Measurements from ENCODE around the gene TTLL11. TPM values are rescaled to one million over a fixed set of nuclear protein-coding genes. Genes with fewer than 3 reads are reported as not detected.

TTLL11 gene
- total and polyA plus RNA-seq, 2 experiments from 2014 or later = 4.7 to 6.7 TPM

DNA sequence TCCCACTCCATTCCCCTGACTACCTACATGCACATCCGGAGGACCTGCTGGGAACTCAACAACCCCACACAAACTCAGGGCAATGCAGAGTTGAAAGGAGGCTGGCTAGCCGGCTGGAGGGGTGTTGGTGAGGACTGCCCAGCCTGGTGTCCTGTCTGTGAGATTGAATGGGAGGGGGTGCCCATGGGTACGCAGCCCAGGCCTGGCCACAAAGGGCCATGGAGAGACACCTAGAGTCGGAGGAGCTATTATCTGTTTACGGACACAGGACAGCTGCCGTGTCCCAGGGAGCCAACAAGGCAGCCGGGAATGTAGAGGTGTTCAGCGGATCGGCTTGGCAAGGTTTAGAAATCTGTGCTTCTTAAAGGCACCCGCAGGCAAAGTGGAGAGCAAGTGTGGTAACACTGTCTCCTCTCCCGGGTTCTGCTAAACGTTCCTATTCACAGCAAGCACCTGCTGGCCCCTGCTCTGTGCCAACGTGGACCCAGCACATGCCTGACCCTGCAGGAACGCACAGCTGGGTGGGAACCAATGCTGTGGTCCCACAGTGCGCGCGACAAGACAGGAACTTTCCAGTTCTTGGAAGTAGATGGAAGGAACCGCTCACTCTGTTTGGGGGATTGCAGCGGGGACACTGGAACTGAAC lies 275.0 kb downstream of the TTLL11 start:
- H3K4me1 ChIP-seq (ENCODE audit: low read depth) = peaks cover 12% of the 10 kb centered on the region
- H3K4me3 ChIP-seq = no peak overlapping the region
- no peaks in the 10 kb centered on the region for H3K27me3 ChIP-seq
- H3K27ac ChIP-seq = no peak overlapping the region
- no peaks in the 10 kb centered on the region for H3K9me3 ChIP-seq (ENCODE audit: low read depth)
- no peak for DNase-seq (ENCODE audit: low read depth in 1 of 2, low spot score in 1 of 2)
- TF ChIP-seq, protein P1, sequence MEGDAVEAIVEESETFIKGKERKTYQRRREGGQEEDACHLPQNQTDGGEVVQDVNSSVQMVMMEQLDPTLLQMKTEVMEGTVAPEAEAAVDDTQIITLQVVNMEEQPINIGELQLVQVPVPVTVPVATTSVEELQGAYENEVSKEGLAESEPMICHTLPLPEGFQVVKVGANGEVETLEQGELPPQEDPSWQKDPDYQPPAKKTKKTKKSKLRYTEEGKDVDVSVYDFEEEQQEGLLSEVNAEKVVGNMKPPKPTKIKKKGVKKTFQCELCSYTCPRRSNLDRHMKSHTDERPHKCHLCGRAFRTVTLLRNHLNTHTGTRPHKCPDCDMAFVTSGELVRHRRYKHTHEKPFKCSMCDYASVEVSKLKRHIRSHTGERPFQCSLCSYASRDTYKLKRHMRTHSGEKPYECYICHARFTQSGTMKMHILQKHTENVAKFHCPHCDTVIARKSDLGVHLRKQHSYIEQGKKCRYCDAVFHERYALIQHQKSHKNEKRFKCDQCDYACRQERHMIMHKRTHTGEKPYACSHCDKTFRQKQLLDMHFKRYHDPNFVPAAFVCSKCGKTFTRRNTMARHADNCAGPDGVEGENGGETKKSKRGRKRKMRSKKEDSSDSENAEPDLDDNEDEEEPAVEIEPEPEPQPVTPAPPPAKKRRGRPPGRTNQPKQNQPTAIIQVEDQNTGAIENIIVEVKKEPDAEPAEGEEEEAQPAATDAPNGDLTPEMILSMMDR (IDR thresholded peaks at IDR 0.05; ENCODE audit: low read depth, low read length) = no peak
- H3K36me3 ChIP-seq = no peaks in the 10 kb centered on the region

DNA sequence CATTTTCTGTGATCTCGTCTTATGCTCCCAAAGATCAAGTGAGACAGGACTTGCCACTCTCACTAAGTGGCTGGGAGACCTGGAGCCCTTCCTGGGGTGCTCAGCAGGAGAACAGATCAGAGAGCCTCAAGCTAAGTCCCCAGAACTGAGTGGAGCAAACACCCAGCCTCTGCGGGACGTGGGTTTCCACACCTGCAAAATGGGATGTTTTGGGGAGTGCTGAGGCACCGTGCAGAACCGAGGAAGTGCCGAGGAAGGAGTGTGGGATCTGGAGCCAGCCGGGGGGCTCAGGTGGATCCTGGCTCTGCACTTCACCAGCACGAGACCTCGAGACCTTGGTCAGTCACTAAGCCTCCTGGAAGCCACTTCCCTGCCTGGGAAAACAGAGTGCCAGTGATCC lies 275.6 kb downstream of the TTLL11 start:
- TF ChIP-seq, protein P1 (IDR thresholded peaks at IDR 0.05; ENCODE audit: low read depth, low read length) = no peak
- Histone ChIP-seq H3K27me3 (no peaks in the 10 kb centered on the region), H3K27ac (no peak overlapping the region), H3K4me3 (no peak overlapping the region), H3K36me3 (no peaks in the 10 kb centered on the region), H3K4me1 (ENCODE audit: low read depth) (peaks cover 12% of the 10 kb centered on the region), H3K9me3 (ENCODE audit: low read depth) (no peaks in the 10 kb centered on the region)
- DNase-seq (ENCODE audit: low read depth in 1 of 2, low spot score in 1 of 2) = no peak

DNA sequence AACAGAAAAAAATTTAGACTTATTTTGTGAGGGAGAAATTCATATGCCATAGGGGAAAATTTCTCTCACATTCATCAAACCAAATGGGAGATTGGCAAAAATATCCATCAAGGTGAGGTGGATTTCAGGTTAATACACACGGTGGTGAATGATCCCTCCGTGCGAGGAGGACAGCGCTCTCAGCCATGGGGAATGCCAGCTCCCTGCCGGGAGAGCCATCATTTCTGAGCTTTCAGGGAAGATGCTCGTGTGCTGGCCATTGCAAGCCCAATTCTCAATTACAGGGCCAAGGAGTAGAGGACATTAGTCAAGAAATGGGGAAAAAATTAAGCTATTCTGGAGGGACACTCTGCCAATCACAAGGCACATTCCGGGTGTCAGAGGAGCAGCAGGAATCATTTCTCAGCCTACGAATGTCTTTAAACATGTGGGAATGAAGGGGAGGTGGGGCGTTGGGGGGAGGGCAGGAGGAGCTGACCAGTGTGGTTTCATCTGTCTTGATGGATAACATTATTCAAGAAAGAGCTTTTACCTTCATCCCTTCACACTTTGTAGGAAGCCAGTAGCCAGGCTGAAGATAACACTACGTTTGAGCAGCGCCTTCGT lies 276.2 kb downstream of the TTLL11 start:
- TF ChIP-seq, protein P1 (IDR thresholded peaks at IDR 0.05; ENCODE audit: low read depth, low read length) = no peak
- DNase-seq (ENCODE audit: low read depth in 1 of 2, low spot score in 1 of 2) = no peak
- Histone ChIP-seq H3K36me3 (no peaks in the 10 kb centered on the region), H3K27ac (no peak overlapping the region), H3K9me3 (ENCODE audit: low read depth) (no peaks in the 10 kb centered on the region), H3K4me3 (no peak overlapping the region), H3K27me3 (no peaks in the 10 kb centered on the region), H3K4me1 (ENCODE audit: low read depth) (peaks cover 12% of the 10 kb centered on the region)

DNA sequence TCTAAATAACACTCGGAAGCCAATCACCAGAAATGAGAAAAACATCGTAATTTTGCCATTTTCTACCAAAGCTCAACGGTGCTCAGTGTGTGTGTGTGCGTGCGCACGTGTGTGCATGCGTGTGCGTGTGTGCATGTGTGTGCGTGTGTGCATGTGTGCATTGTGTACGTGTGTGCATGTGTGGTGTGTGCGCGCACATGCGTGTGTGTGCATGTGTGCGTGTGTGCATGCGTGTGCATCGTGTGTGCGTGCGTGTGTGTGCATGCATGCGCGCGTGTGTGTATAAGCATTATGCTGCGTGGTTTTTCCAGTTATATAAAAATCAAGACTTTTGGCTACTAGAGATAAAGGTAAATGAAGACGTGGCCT lies 276.7 kb downstream of the TTLL11 start:
- Histone ChIP-seq H3K4me1 (ENCODE audit: low read depth) (peaks cover 12% of the 10 kb centered on the region), H3K4me3 (no peak overlapping the region), H3K27me3 (no peaks in the 10 kb centered on the region), H3K27ac (no peak overlapping the region), H3K9me3 (ENCODE audit: low read depth) (no peaks in the 10 kb centered on the region), H3K36me3 (no peaks in the 10 kb centered on the region)
- no peak for DNase-seq (ENCODE audit: low read depth in 1 of 2, low spot score in 1 of 2)
- TF ChIP-seq, protein P1 (IDR thresholded peaks at IDR 0.05; ENCODE audit: low read depth, low read length) = no peak

DNA sequence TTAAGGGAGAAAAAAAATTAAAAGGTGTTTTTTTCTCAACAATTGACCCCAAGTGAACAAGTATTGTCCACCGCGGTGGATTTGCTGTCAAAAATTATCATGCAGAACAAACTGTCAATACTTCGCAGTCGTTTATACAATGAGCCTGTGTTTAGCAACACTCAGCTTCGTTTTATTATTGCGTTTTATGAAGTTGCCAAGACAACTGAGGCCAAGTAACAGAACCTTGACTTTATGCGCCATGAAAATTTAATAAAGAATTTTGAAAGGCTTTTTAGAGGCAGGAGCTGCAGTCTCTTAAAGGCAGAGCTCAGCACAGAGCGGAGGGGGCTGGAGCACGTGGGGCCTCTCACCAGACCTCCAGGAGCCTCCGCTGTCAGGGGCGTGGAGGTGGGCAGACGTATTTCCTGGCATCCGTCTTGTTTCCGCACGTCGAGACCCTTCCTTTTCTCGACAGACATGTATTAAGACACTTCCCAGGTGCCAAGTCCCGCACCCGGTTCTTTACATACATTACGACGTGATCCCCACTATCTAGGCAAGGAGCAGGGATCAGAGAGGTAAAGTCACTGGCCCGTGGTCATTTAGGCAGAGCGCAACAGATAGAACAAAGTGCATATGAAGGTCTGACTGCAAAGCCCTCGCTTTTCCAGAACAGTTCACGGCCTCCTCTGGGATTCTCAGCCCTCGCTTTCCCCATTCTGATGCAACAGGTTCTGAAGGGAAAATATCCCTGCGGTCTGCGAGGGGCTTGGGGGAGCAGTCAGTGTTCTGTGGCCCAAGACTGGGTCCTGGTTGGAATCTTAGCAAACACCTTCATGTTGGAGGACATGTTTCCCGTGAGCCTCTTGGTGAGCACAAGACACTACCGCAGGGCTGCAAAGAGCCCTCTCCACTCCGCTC lies 277.3 kb downstream of the TTLL11 start:
- Histone ChIP-seq H3K4me1 (ENCODE audit: low read depth) (peaks cover 12% of the 10 kb centered on the region), H3K27me3 (no peaks in the 10 kb centered on the region), H3K27ac (no peak overlapping the region), H3K4me3 (no peak overlapping the region), H3K36me3 (no peaks in the 10 kb centered on the region), H3K9me3 (ENCODE audit: low read depth) (no peaks in the 10 kb centered on the region)
- DNase-seq (ENCODE audit: low read depth in 1 of 2, low spot score in 1 of 2) = no peak
- TF ChIP-seq, protein P1 (IDR thresholded peaks at IDR 0.05; ENCODE audit: low read depth, low read length) = no peak

All from cardiac muscle cell (in vitro differentiated cells and primary cell).